Measurements from ENCODE around the gene AFAP1L2. TPM values are rescaled to one million over a fixed set of nuclear protein-coding genes. Genes with fewer than 3 reads are reported as not detected.

AFAP1L2 gene
- total and polyA plus RNA-seq, 9 of the 15 experiments (the other 6 are each of a cell fraction or from before 2014, with no cell fraction given): 0.07 TPM; not detected in 8

- Histone ChIP-seq H3K79me2 (ENCODE audit: control insufficient read depth, insufficient read depth, low read length) (no peaks in the 10 kb centered on the region), H3K9me3 (replicated peaks; ENCODE audit: control insufficient read depth, insufficient read depth, low read depth, low read length) (no peaks in the 10 kb centered on the region), H4K20me1 (replicated peaks; ENCODE audit: control insufficient read depth, insufficient read depth, low read length) (no peaks in the 10 kb centered on the region), H3K9ac (ENCODE audit: insufficient read depth in 1 of 2, low read depth in 2 of 2, low read length in 2 of 2) (no peak overlapping the region), H3K9me1 (ENCODE audit: control insufficient read depth, insufficient read depth, low read length) (no peaks in the 10 kb centered on the region), H3K36me3 (ENCODE audit: control insufficient read depth, insufficient read depth, low read length) (no peaks in the 10 kb centered on the region), H3K4me2 (ENCODE audit: insufficient read depth, low read length) (no peak overlapping the region), H3K4me3 (no peak overlapping the region), H3K4me1 (replicated peaks in 1 of 2; ENCODE audit: control insufficient read depth in 2 of 2, insufficient read depth in 2 of 2, low read length in 2 of 2) (no peaks in the 10 kb centered on the region), H3K27me3 (ENCODE audit: control insufficient read depth in 2 of 2, insufficient read depth in 2 of 2, low read length in 2 of 2) (peaks cover 0 to 43% of the 10 kb centered on the region in 2 experiments; a peak in 3 of 5 replicates), H2AFZ (ENCODE audit: low read depth, low read length) (no peak overlapping the region), H3K27ac (ENCODE audit: extremely low read depth, low read depth, low read length) (no peak overlapping the region)
- TF ChIP-seq ZNF212 (CRISPR knock-in tag; IDR thresholded peaks at IDR 0.05): no peak
- 1% methylated on average over 13 of the region's 13 CpGs for WGBS (ENCODE audit: insufficient coverage, low coverage, missing lambda C conversion rate)
- CTCF ChIA-PET (ENCODE audit: low intra/inter-chr PET ratio): no interaction called here
- BruUV-seq (replicated peaks): no TSS peak
- DNase-seq (ENCODE audit: extremely low read depth in 1 of 4, low spot score in 3 of 4) (no peak), FAIRE-seq (no peak), ATAC-seq (no peak)
- in situ Hi-C loops (cut with MboI) (no loop called here), intact Hi-C loops (cut with micrococcal nuclease) (no loop called here)
- POLR2A ChIA-PET: no interaction called here
Measured at GRCh38 chr10:114311496-114312209, 92.6 kb downstream of the AFAP1L2 start.

GRCh38 chr10:114311023-114311422 lies 93.3 kb downstream of the AFAP1L2 start:
- DNase-seq (ENCODE audit: extremely low read depth in 1 of 4, low spot score in 3 of 4) (no peak), FAIRE-seq (no peak), ATAC-seq (no peak)
- no peak overlapping the region for H3K4me3 ChIP-seq
- POLR2A ChIA-PET: no interaction called here
- H4K20me1 ChIP-seq (replicated peaks; ENCODE audit: control insufficient read depth, insufficient read depth, low read length): no peaks in the 10 kb centered on the region
- no peaks in the 10 kb centered on the region for H3K9me3 ChIP-seq (replicated peaks; ENCODE audit: control insufficient read depth, insufficient read depth, low read depth, low read length)
- no TSS peak for BruUV-seq (replicated peaks)
- WGBS (ENCODE audit: insufficient coverage, low coverage, missing lambda C conversion rate): 0% methylated on average over 4 of the region's 6 CpGs
- no peak overlapping the region for H3K27ac ChIP-seq (ENCODE audit: extremely low read depth, low read depth, low read length)
- H3K4me2 ChIP-seq (ENCODE audit: insufficient read depth, low read length): no peak overlapping the region
- peaks cover 0 to 42% of the 10 kb centered on the region in 2 experiments; a peak in 3 of 5 replicates for H3K27me3 ChIP-seq (ENCODE audit: control insufficient read depth in 2 of 2, insufficient read depth in 2 of 2, low read length in 2 of 2)
- H3K4me1 ChIP-seq (replicated peaks in 1 of 2; ENCODE audit: control insufficient read depth in 2 of 2, insufficient read depth in 2 of 2, low read length in 2 of 2): no peaks in the 10 kb centered on the region
- no peaks in the 10 kb centered on the region for H3K9me1 ChIP-seq (ENCODE audit: control insufficient read depth, insufficient read depth, low read length)
- intact Hi-C loops (cut with micrococcal nuclease): no loop called here
- H3K9ac ChIP-seq (ENCODE audit: insufficient read depth in 1 of 2, low read depth in 2 of 2, low read length in 2 of 2): no peak overlapping the region
- CTCF ChIA-PET (ENCODE audit: low intra/inter-chr PET ratio): no interaction called here
- no peak overlapping the region for H2AFZ ChIP-seq (ENCODE audit: low read depth, low read length)
- H3K79me2 ChIP-seq (ENCODE audit: control insufficient read depth, insufficient read depth, low read length): no peaks in the 10 kb centered on the region
- H3K36me3 ChIP-seq (ENCODE audit: control insufficient read depth, insufficient read depth, low read length): no peaks in the 10 kb centered on the region
- in situ Hi-C loops (cut with MboI): no loop called here
- TF ChIP-seq HNRNPH1 (optimal IDR thresholded peaks at IDR 0.05; ENCODE audit: low read depth, low read length): no peak
- TF ChIP-seq FOXA3 (CRISPR knock-in tag; conservative IDR thresholded peaks at IDR 0.05 in 1 of 2, IDR thresholded peaks at IDR 0.05 in 1 of 2): no peak
- TF ChIP-seq ETV6 (IDR thresholded peaks at IDR 0.05; ENCODE audit: borderline replicate concordance in 1 of 2, low read depth in 2 of 2, low read length in 1 of 2): no peak
- no peak for TF ChIP-seq ETV6 (CRISPR knock-in tag; IDR thresholded peaks at IDR 0.05; ENCODE audit: borderline replicate concordance)
- TF ChIP-seq TRIM25 (IDR thresholded peaks at IDR 0.05; ENCODE audit: borderline replicate concordance): no peak
- TF ChIP-seq SIX5 (IDR thresholded peaks at IDR 0.05; ENCODE audit: borderline replicate concordance in 1 of 2, insufficient read depth in 1 of 2, low read depth in 1 of 2, low read length in 2 of 2): no peak
- TF ChIP-seq CHD1 (IDR thresholded peaks at IDR 0.05; ENCODE audit: low read length): no peak
- TF ChIP-seq, protein P1, sequence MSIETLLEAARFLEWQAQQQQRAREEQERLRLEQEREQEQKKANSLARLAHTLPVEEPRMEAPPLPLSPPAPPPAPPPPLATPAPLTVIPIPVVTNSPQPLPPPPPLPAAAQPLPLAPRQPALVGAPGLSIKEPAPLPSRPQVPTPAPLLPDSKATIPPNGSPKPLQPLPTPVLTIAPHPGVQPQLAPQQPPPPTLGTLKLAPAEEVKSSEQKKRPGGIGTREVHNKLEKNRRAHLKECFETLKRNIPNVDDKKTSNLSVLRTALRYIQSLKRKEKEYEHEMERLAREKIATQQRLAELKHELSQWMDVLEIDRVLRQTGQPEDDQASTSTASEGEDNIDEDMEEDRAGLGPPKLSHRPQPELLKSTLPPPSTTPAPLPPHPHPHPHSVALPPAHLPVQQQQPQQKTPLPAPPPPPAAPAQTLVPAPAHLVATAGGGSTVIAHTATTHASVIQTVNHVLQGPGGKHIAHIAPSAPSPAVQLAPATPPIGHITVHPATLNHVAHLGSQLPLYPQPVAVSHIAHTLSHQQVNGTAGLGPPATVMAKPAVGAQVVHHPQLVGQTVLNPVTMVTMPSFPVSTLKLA (conservative IDR thresholded peaks at IDR 0.05): no peak
- no peak for TF ChIP-seq ZNF57 (CRISPR knock-in tag; IDR thresholded peaks at IDR 0.05)
- TF ChIP-seq ETS2 (tag; IDR thresholded peaks at IDR 0.05; ENCODE audit: borderline replicate concordance, poor library complexity, severe bottlenecking): no peak

Measured in K562 (cell line).